ENCODE data around the gene MTRR. TPM values are rescaled to one million over a fixed set of nuclear protein-coding genes. Genes with fewer than 3 reads are reported as not detected.
"Not testable (repeated sequence)": the region's sequence is repeated elsewhere in the genome, so short reads cannot be mapped to it uniquely, and the experiment has no call there.

The MTRR gene
- polyA plus RNA-seq, 6 donors from 2014 or later = 24.7 to 75.3 (median 31.3) TPM

DNA sequence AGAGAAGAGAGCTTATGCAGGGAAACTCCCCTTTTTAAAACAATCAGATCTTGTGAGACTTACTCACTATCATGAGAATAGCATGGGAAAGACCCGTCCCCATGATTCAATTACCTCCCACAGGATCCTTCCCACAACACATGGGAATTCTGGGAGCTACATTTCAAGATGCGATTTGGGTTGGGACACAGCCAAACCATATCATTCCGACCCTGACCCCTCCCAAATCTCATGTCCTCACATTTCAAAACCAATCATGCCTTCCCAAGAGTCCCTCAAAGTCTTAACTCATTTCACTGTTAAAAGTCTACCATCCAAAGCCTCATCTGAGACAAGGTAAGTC lies 42.5 kb downstream of the MTRR start:
- Mint-ChIP-seq H3K9me3 (peaks cover 17 to 70% (median 51%) of the 10 kb centered on the region in 7 donors), H3K36me3 (peaks cover 46 to 53% of the 10 kb centered on the region in 2 donors)
- H3K27me3 Mint-ChIP-seq; H3K4me3 Mint-ChIP-seq; H3K27ac Mint-ChIP-seq; ATAC-seq (ENCODE audit: low read depth in 2 of 2); H3K4me1 Mint-ChIP-seq; DNase-seq: not testable (repeated sequence)

DNA sequence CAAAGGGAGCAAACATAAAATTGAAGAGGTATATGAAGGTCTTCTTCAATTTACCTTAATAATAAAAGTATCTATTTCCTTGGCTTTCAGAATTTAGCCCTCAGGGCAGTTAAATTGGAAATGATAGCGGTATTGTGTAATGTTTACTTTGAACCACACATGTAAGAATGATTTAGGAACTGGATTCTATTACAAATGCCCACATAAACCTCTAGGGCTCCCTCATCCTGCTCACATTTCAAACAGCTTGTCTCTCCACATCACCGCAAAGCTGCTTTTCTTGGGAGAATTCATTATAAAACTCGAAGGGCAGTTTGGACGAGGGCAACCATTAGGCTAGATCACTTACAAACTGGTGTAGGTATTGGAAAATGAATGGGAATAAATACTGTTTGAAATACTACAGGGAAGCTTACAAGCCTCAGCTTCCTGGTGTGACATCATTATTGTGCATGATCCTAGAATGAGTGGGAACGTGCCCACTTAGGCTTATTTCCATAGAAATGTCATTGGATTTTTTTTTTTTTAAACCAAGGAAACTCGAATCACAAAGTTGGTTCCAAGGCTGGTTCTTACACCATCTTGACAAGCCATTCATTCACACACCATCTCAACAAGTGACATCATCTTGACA lies 47.3 kb downstream of the MTRR start:
- H3K27ac Mint-ChIP-seq = no peak overlapping the region
- H3K4me3 Mint-ChIP-seq = no peak overlapping the region
- no peaks in the 10 kb centered on the region for H3K4me1 Mint-ChIP-seq
- H3K9me3 Mint-ChIP-seq = peaks cover 10 to 42% (median 16%) of the 10 kb centered on the region in 7 donors
- H3K27me3 Mint-ChIP-seq = no peaks in the 10 kb centered on the region
- ATAC-seq (ENCODE audit: low read depth in 2 of 2) (no peak), DNase-seq (no peak)
- H3K36me3 Mint-ChIP-seq = peaks cover 11 to 15% of the 10 kb centered on the region in 2 donors

DNA sequence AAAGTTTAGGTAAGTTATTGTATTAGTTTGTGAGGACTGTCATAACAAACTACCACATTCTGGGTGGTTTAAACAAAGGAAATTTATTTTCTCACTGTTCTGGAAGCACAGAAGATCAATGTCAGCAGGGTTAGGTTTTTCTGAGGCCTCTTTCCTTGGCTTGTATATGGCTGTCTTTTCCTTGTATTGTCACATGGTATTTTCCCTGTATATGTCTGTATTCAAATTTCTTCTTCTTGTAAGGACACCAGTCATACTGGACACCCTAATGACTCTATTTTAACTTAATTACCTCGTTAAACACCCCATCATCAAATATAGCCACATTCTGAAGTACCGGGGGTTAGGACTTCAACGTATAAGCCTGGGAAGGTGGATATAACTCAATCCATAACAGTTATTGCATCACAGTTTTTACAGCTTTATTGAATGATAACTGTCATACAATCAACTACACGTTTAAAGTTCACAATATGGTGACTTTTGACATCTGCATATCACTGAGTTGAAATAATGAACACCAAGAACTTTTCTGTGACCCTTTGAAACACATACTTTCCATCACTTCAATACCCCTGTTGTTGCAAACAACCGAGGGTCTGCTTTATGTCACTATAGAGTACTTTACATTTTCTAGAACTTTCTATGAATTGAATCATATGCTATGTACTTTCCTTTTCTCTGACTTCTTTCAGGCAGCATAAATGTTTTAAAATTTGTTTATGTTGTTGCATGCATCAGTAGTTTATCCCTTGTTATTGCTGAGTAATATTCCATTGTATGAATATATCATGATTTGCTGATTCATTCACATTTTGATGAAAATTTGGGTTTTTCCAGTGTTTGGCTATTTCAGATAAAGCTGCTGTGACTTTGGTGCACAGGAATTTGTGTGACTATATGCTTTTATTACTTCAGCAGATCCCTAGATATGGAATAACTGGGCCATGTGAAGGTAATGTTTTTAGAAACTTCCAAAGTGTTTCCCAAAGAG lies 48.5 kb downstream of the MTRR start:
- ATAC-seq (ENCODE audit: low read depth in 2 of 2) (no peak), DNase-seq (no peak)
- no peak overlapping the region for H3K27ac Mint-ChIP-seq
- peaks cover 7 to 11% of the 10 kb centered on the region in 2 donors for H3K36me3 Mint-ChIP-seq
- H3K4me3 Mint-ChIP-seq = no peak overlapping the region
- peaks cover 8 to 34% (median 13%) of the 10 kb centered on the region in 7 donors for H3K9me3 Mint-ChIP-seq
- H3K27me3 Mint-ChIP-seq = peaks cover 0 to 8% (median 0%) of the 10 kb centered on the region in 3 donors
- no peaks in the 10 kb centered on the region for H3K4me1 Mint-ChIP-seq

DNA sequence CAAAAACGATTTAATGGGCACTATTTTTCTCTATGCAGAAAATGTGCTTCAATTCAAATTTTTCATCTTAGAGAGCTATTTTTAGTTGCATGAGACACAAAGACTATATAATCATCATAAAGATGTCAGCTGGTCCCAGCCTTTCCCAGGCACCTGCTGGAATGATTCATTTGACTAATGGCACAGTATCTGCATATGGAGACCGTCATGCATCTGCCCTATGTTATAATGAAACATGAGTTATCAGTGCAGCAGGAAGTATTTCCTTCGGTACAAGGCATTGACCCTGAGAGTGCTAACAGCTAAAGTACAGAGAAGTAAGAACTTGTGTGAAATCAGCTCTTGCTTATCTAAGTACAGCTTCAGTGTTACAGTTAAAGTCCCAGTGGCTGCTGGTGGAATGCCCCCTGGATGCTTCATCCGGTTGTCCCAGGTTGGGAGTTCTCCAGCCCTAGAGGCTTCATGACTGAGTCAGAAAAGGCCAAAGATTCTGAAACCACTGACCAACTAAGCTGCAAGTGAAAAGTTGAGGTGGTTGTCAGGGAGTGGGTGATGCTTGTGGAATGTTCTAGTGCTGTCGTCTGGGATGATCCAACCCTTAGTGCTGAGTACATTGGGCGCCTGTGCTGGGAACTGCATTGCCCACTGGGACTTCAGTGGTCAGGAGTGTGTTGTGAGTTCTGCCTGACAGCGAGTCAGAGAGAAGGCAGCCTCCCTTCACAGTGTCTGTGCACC lies 57.2 kb downstream of the MTRR start:
- no peak overlapping the region for H3K27ac Mint-ChIP-seq
- H3K36me3 Mint-ChIP-seq = no peaks in the 10 kb centered on the region
- peaks cover 0 to 18% (median 3%) of the 10 kb centered on the region in 3 donors for H3K27me3 Mint-ChIP-seq
- ATAC-seq (ENCODE audit: low read depth in 2 of 2) = no peak
- no peak overlapping the region for H3K4me3 Mint-ChIP-seq
- no peak for DNase-seq
- H3K9me3 Mint-ChIP-seq = no peaks in the 10 kb centered on the region
- H3K4me1 Mint-ChIP-seq = peaks cover 0 to 3% (median 1%) of the 10 kb centered on the region in 3 donors

DNA sequence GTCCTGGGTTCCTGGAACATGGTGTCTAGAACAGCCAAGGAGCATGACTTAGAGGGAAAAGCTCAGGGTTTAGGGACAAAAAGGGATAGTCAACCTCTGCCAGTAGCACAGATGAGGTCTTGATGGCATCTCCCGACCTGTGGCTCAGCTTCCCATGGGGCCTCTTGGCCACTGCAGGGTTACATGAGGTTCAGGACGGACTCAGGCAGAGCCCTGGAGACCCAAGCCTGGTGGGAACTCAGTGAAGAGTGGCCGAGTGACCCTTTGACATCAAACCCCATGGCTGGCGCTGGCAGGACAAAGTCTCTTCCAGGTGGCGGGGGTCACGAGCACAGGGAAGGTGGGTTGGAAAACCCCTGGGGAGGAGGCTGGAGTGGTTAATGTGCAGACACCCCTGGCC lies 57.8 kb downstream of the MTRR start:
- Mint-ChIP-seq H3K27me3 (peaks cover 0 to 16% (median 3%) of the 10 kb centered on the region in 3 donors), H3K27ac (no peak overlapping the region), H3K9me3 (no peaks in the 10 kb centered on the region), H3K36me3 (no peaks in the 10 kb centered on the region), H3K4me1 (peaks cover 0 to 3% (median 1%) of the 10 kb centered on the region in 3 donors), H3K4me3 (no peak overlapping the region)
- ATAC-seq (ENCODE audit: low read depth in 2 of 2) (no peak), DNase-seq (no peak)

DNA sequence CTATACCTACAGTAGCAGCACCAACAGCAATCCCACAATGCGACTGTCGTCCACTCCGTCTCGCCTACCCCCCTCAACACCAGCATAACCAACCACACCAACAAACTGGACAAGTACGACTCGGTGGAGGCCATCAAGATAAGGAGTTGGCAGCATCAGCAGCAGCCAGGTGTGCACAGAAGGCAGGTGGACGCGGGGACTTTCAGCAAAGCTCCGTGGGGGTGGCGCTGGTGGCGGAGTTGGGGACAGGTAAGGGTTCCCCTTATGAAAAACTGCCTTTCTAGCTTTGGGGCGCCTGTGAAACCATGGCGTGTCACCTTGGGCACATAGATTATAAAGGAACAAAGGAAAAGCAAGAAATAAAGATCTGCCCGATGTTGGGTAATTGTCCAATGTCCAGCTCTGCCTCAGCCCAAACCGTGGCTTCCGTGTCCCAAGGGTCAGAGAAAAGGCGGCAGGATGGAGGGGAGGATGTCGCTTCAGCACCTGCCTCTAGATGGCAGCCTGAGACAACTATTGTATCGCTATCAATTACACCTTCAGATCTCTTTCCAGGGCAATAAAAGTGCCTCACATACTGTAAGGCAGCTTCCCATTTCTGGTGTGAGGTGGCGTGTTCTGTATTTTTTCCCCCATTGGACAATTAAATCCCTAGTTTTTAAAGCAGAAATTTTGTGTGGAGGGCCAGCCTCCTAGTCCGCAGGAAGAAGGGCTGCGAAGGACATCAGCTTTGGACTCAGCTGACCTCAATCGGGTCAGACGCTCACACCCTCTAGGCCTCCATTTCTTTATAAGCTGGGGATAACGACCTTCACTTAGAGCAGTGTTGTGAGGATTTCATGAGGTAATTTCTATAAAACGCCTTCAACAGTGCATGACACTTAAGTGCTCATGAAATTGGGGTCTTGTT lies 58.8 kb downstream of the MTRR start:
- Mint-ChIP-seq H3K27me3 (peaks cover 0 to 10% (median 3%) of the 10 kb centered on the region in 3 donors), H3K4me3 (no peak overlapping the region), H3K4me1 (peaks cover 0 to 3% (median 1%) of the 10 kb centered on the region in 3 donors), H3K27ac (peak overlapping the region in 1 of 6 donors; percentile 43), H3K9me3 (no peaks in the 10 kb centered on the region), H3K36me3 (no peaks in the 10 kb centered on the region)
- ATAC-seq (ENCODE audit: low read depth in 2 of 2) (peak; percentile 30 to 56), DNase-seq (peak; percentile 14)

DNA sequence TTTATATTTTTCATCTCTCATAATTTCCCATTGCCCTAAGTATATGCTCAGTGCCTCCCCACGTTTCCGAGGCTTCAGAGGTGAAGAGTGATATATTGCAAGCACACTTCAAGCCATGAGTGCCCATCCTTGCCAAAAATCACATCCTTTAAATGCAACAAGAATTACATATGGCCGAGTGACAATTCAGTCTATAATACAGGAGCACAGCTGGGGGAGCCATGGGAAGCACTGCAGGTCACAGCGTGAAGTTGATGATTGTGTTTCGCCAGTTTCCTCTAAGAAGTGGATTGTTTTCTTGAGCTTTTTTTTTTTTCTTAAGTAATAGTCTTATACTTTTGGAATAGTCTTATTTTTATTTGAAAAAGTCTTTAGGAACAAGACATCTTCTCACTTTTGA lies 61.1 kb downstream of the MTRR start:
- ATAC-seq (ENCODE audit: low read depth in 2 of 2) = no peak

DNA sequence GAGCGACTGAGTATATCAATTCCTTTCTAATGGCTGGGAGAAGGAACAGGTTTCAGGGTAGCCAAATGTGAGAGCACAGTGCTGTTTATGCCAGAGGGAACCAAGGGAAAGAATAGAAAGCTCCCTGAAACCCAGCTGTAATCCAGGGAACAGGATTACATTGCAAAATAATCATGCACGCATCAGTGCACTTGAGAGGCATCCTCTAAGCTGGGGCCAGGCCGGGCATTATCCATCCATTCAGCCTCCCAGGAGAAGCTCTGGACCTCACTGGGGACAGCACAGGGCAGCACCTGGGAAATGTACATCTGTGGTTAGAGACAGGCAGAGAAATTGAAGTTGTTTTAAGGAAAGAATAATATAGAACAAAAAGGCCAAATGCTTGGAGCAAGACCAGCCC lies 72.7 kb downstream of the MTRR start:
- no peaks in the 10 kb centered on the region for H3K36me3 Mint-ChIP-seq
- peaks cover 0 to 26% (median 5%) of the 10 kb centered on the region in 3 donors for H3K27me3 Mint-ChIP-seq
- H3K9me3 Mint-ChIP-seq = peaks cover 0 to 6% (median 3%) of the 10 kb centered on the region in 7 donors
- H3K27ac Mint-ChIP-seq = no peak overlapping the region
- no peak overlapping the region for H3K4me3 Mint-ChIP-seq
- peaks cover 0 to 3% (median 0%) of the 10 kb centered on the region in 3 donors for H3K4me1 Mint-ChIP-seq
- ATAC-seq (ENCODE audit: low read depth in 2 of 2) (no peak), DNase-seq (no peak)

More for the DNA sequence above, 61.1 kb downstream of the MTRR start:
- Mint-ChIP-seq H3K27me3 (peaks cover 0 to 17% (median 3%) of the 10 kb centered on the region in 3 donors), H3K36me3 (no peaks in the 10 kb centered on the region), H3K4me1 (peaks cover 0 to 3% (median 1%) of the 10 kb centered on the region in 3 donors), H3K9me3 (no peaks in the 10 kb centered on the region), H3K27ac (no peak overlapping the region), H3K4me3 (no peak overlapping the region)
- no peak for DNase-seq

DNA sequence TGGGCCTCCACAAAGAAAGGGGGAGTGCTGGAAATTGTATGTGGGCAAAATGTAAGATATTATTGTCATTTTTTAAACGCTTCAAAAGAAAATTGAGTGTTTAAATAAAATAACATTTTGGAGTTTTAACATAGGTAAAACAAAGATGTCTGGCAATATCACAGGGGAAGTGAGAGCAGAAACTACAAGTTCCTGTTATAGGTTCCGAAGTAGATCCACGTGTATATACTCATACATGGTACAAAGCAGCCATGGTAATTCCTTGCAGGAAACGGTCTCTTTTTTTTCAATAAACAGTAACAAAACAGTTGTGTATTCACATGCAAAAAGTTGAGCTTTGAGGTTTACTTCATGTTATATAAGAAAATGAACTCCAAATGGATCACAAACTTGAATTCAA lies 78.4 kb downstream of the MTRR start:
- Mint-ChIP-seq H3K4me1 (peaks cover 0 to 3% (median 0%) of the 10 kb centered on the region in 3 donors), H3K4me3 (no peak overlapping the region), H3K9me3 (peaks cover 0 to 13% (median 5%) of the 10 kb centered on the region in 7 donors), H3K27me3 (peaks cover 0 to 17% (median 0%) of the 10 kb centered on the region in 3 donors), H3K27ac (no peak overlapping the region), H3K36me3 (no peaks in the 10 kb centered on the region)
- DNase-seq = no peak
- ATAC-seq (ENCODE audit: low read depth in 2 of 2) = no peak

Other genes starting within 250 kb of the MTRR start
- gene CFAP90, start 18.0 kb upstream of the MTRR start, polyA plus RNA-seq (ENCODE audit: low read depth in 6 of 6) = not detected
- gene FASTKD3, start 117 bp upstream of the MTRR start, polyA plus RNA-seq (ENCODE audit: low read depth in 6 of 6) = 10 to 100 TPM in 5 of 6 donors, 1 to 10 TPM in 1; 9.2 to 22.1 (median 12.4) TPM